GM21390 (cell line): Measurements from ENCODE around the gene TRAP1.

Experiments used
- ATAC-seq: cut with Tn5 transposase; IDR thresholded peaks from one replicate; pipeline ENCODE4 v1.9.1; 2021; ENCODE audit not compliant: unreplicated experiment

TRAP1 gene

GRCh38 chr16:3652373-3653195 lies 64.7 kb downstream of the TRAP1 start:
- ATAC-seq, result no peak

- ATAC-seq, result no peak
Observed at GRCh38 chr16:3651461-3652372, 65.6 kb downstream of the TRAP1 start.

GRCh38 chr16:3650631-3651265 lies 66.6 kb downstream of the TRAP1 start:
- no peak for ATAC-seq

- ATAC-seq, result no peak
Observed at GRCh38 chr16:3646348-3646920, 70.9 kb downstream of the TRAP1 start.

- ATAC-seq, result no peak
Observed at GRCh38 chr16:3645504-3646347, 71.6 kb downstream of the TRAP1 start.

GRCh38 chr16:3645108-3645503 lies 72.2 kb downstream of the TRAP1 start:
- no peak for ATAC-seq

GRCh38 chr16:3643095-3643730 lies 74.1 kb downstream of the TRAP1 start:
- ATAC-seq, result no peak

GRCh38 chr16:3642397-3643094 lies 74.8 kb downstream of the TRAP1 start:
- ATAC-seq, result no peak

- no peak for ATAC-seq
Observed at GRCh38 chr16:3641801-3642396, 75.4 kb downstream of the TRAP1 start.

GRCh38 chr16:3640632-3641501 lies 76.5 kb downstream of the TRAP1 start:
- ATAC-seq, result no peak

- ATAC-seq, result no peak
Observed at GRCh38 chr16:3640207-3640606, 77.1 kb downstream of the TRAP1 start.

- no peak for ATAC-seq
Observed at GRCh38 chr16:3638916-3639644, 78.2 kb downstream of the TRAP1 start.

- no peak for ATAC-seq
Observed at GRCh38 chr16:3637371-3637923, 79.9 kb downstream of the TRAP1 start.

GRCh38 chr16:3625911-3626732 lies 91.2 kb downstream of the TRAP1 start:
- no peak for ATAC-seq

- ATAC-seq, result no peak
Observed at GRCh38 chr16:3625331-3625730, 92.0 kb downstream of the TRAP1 start.

GRCh38 chr16:3623642-3624041 lies 93.7 kb downstream of the TRAP1 start:
- peak; percentile 38 for ATAC-seq
